A172 (cell line): ENCODE results near the gene ZFAND6. TPM values are rescaled to one million over a fixed set of nuclear protein-coding genes. Genes with fewer than 3 reads are reported as not detected.
"Not testable (repeated sequence)": the region's sequence is repeated elsewhere in the genome, so short reads cannot be mapped to it uniquely, and the experiment has no call there.

Source experiments
- DNase-seq: peaks from one replicate; pipeline ENCODE4 v3.0.0-alpha.2; 2015; ENCODE audit warnings: low spot score
- total RNA-seq: library from RNA; depleted of rRNA; stranded (reverse); fragments of >200 nt; shearing (Covaris generic); gene quantifications from 2 replicates; pipeline ENCODE4 v1.2.3, GENCODE V29; 2014; rRNA removed

ZFAND6 gene
- total RNA-seq, result 113 and 131 TPM in 2 replicates

- DNase-seq, result peak; percentile 86
These were observed at the start of gene ZFAND6 for GRCh38 chr15:80058851-80059785. Gene ZFAND6, plus strand, starts transcription at chr15:80059676. Its CDS starts 60,669 bp downstream, at chr15:80120345.

- DNase-seq, result peak; percentile 81
These were observed 49.3 kb upstream of the ZFAND6 start for GRCh38 chr15:80010131-80010673.

- DNase-seq, result peak; percentile 75
These were observed 48.4 kb upstream of the ZFAND6 start for GRCh38 chr15:80011041-80011523.

GRCh38 chr15:80011596-80011995, 47.9 kb upstream of the ZFAND6 start:
- DNase-seq, result no peak

GRCh38 chr15:80012060-80012726, 47.3 kb upstream of the ZFAND6 start:
- DNase-seq, result no peak

- DNase-seq, result not testable (repeated sequence)
These were observed 45.3 kb upstream of the ZFAND6 start for GRCh38 chr15:80014186-80014585.

- no peak for DNase-seq
These were observed 44.3 kb upstream of the ZFAND6 start for GRCh38 chr15:80015156-80015555.

- DNase-seq, result not testable (repeated sequence)
These were observed 43.0 kb upstream of the ZFAND6 start for GRCh38 chr15:80016506-80016905.

GRCh38 chr15:80017139-80017538, 42.3 kb upstream of the ZFAND6 start:
- DNase-seq, result not testable (repeated sequence)

- no peak for DNase-seq
These were observed 40.2 kb upstream of the ZFAND6 start for GRCh38 chr15:80019168-80019745.

GRCh38 chr15:80020149-80020548, 39.3 kb upstream of the ZFAND6 start:
- not testable (repeated sequence) for DNase-seq

- DNase-seq, result no peak
These were observed 38.7 kb upstream of the ZFAND6 start for GRCh38 chr15:80020731-80021130.

- no peak for DNase-seq
These were observed 33.2 kb upstream of the ZFAND6 start for GRCh38 chr15:80026310-80026709.

GRCh38 chr15:80026754-80027153, 32.7 kb upstream of the ZFAND6 start:
- DNase-seq, result no peak

GRCh38 chr15:80028937-80029336, 30.5 kb upstream of the ZFAND6 start:
- no peak for DNase-seq

- peak; percentile 33 for DNase-seq
These were observed 27.6 kb upstream of the ZFAND6 start for GRCh38 chr15:80031841-80032240.

- no peak for DNase-seq
These were observed 24.8 kb upstream of the ZFAND6 start for GRCh38 chr15:80034629-80035028.

GRCh38 chr15:80036071-80036470, 23.4 kb upstream of the ZFAND6 start:
- DNase-seq, result no peak

GRCh38 chr15:80041494-80042253, 17.8 kb upstream of the ZFAND6 start:
- no peak for DNase-seq

GRCh38 chr15:80042568-80042967, 16.9 kb upstream of the ZFAND6 start:
- no peak for DNase-seq

- DNase-seq, result not testable (repeated sequence)
These were observed 14.3 kb upstream of the ZFAND6 start for GRCh38 chr15:80045219-80045618.
